Keratinocyte (primary cell): Measurements from ENCODE around the gene ZNF423. TPM values are rescaled to one million over a fixed set of nuclear protein-coding genes. Genes with fewer than 3 reads are reported as not detected.

ENCODE experiments used
- DNase-seq: peaks from one replicate; pipeline ENCODE4 v3.0.0-alpha.2; 2011; ENCODE audit warnings: low read depth, missing footprints, low spot score
- FAIRE-seq: peaks from 2 replicates; lab custom pipeline; 2011; peaks lifted over from hg19 to GRCh38; lab: Jason Lieb, UNC
- H2AFZ ChIP-seq: 2 replicates; pipeline ENCODE4 v1.6.0; 2012; ENCODE audit warnings: low read length, control low read depth, inconsistent platforms; ENCODE audit not compliant: control insufficient read depth
- H3K27ac ChIP-seq: 2 replicates; pipeline ENCODE4 v1.5.1; 2011; ENCODE audit warnings: low read length; ENCODE audit not compliant: control insufficient read depth, insufficient read depth
- H3K27me3 ChIP-seq: 3 replicates; pipeline ENCODE4 v1.6.0; 2011; ENCODE audit warnings: low read length; ENCODE audit not compliant: control insufficient read depth, insufficient read depth; ENCODE audit errors: extremely low read depth
- H3K36me3 ChIP-seq, 2 experiments: 2 replicates in 1 of 2; 3 replicates in 1 of 2; pipeline ENCODE4 v1.5.1; 2011; ENCODE audit warnings: low read length in 2 of 2, mild to moderate bottlenecking in 1 of 2; ENCODE audit not compliant: control insufficient read depth in 2 of 2, insufficient read depth in 2 of 2; ENCODE audit errors: extremely low read depth in 1 of 2
- H3K4me1 ChIP-seq: 3 replicates; pipeline ENCODE4 v1.5.1; 2011; ENCODE audit warnings: low read length; ENCODE audit not compliant: control insufficient read depth, insufficient read depth; ENCODE audit errors: extremely low read depth
- H3K4me2 ChIP-seq: 3 replicates; pipeline ENCODE4 v1.6.0; 2011; ENCODE audit warnings: low read depth, low read length; ENCODE audit not compliant: control insufficient read depth, insufficient read depth; ENCODE audit errors: extremely low read depth
- H3K4me3 ChIP-seq, 3 experiments: fragments of 200-600 bp in 1 of 3; sonication (generic) in 1 of 3; 2 replicates in 2 of 3; 3 replicates in 1 of 3; pipeline ENCODE4 v1.5.1; 2011 to 2016; ENCODE audit warnings: low read length in 3 of 3, mild to moderate bottlenecking in 3 of 3, control low read depth in 2 of 3, inconsistent platforms in 1 of 3, low read depth in 1 of 3, mixed read lengths in 1 of 3, mixed run types in 1 of 3, moderate library complexity in 1 of 3; ENCODE audit not compliant: control insufficient read depth in 2 of 3, insufficient read depth in 2 of 3; ENCODE audit errors: extremely low read depth in 1 of 3
- H3K79me2 ChIP-seq: 2 replicates; pipeline ENCODE4 v1.6.0; 2012; ENCODE audit warnings: low read length; ENCODE audit not compliant: control insufficient read depth, insufficient read depth
- H3K9ac ChIP-seq: 3 replicates; pipeline ENCODE4 v1.6.0; 2011; ENCODE audit warnings: low read length; ENCODE audit not compliant: control insufficient read depth, insufficient read depth; ENCODE audit errors: extremely low read depth
- H3K9me1 ChIP-seq: 3 replicates; pipeline ENCODE4 v1.6.0; 2011; ENCODE audit warnings: low read length; ENCODE audit not compliant: control insufficient read depth, insufficient read depth; ENCODE audit errors: extremely low read depth
- H3K9me3 ChIP-seq: 2 replicates; pipeline ENCODE4 v1.5.1; 2012; ENCODE audit warnings: low read depth, low read length; ENCODE audit not compliant: control insufficient read depth
- H4K20me1 ChIP-seq: 3 replicates; pipeline ENCODE4 v1.6.0; 2011; ENCODE audit warnings: low read length; ENCODE audit not compliant: control insufficient read depth, insufficient read depth; ENCODE audit errors: extremely low read depth
- CTCF ChIP-seq, 3 experiments: IDR thresholded peaks in 1 of 3; conservative IDR thresholded peaks in 1 of 3; optimal IDR thresholded peaks in 1 of 3; 2 replicates in 2 of 3; 3 replicates in 1 of 3; pipeline versions ENCODE3 to v1.5.1; 2011; ENCODE audit warnings: low read length in 3 of 3, mild to moderate bottlenecking in 3 of 3, moderate library complexity in 2 of 3, control low read depth in 1 of 3, inconsistent platforms in 1 of 3; ENCODE audit not compliant: insufficient read depth in 2 of 3; ENCODE audit errors: extremely low read depth in 1 of 3
- EZH2 ChIP-seq: IDR thresholded peaks from one replicate; pipeline ENCODE4 v1.6.1; 2012; ENCODE audit warnings: inconsistent platforms, mild to moderate bottlenecking, low read length, moderate library complexity
- dilution Hi-C: fragments of 300-500 bp; cut with MboI; formaldehyde crosslinking; loops from one replicate; pipeline ENCODE4 v1.7.0; 2020; ENCODE audit warnings: low sequenced_read_pairs; ENCODE audit not compliant: extremely low pct_ligation_motif_present
- polyA plus RNA-seq, 5 experiments: library from polyadenylated mRNA; depleted of rRNA in 3 of 5; stranded (reverse) in 3 of 5; stranded (forward) in 1 of 5; unstranded in 1 of 5; fragments of >200 nt; gene quantifications; 1 replicate in 1 of 5; 2 replicates in 3 of 5; 3 replicates in 1 of 5; pipeline versions ENCODE4 v1.2.1 to v1.2.3, GENCODE V29; 2011 to 2012; ENCODE audit warnings: missing spikeins in 2 of 5, low read depth in 1 of 5, low replicate concordance in 1 of 5

Gene ZNF423
- polyA plus RNA-seq, 1 donor (not counting 4 experiments of a cell fraction or from before 2014, with no cell fraction given), result 0.05 TPM

- Histone ChIP-seq H3K9ac (no peak overlapping the region), H3K79me2 (no peaks in the 10 kb centered on the region), H3K4me3 (no peak overlapping the region), H3K36me3 (no peaks in the 10 kb centered on the region), H3K4me2 (no peak overlapping the region), H3K27ac (no peak overlapping the region), H3K4me1 (no peaks in the 10 kb centered on the region), H4K20me1 (no peaks in the 10 kb centered on the region), H2AFZ (no peak overlapping the region), H3K9me1 (no peaks in the 10 kb centered on the region), H3K27me3 (no peaks in the 10 kb centered on the region), H3K9me3 (no peaks in the 10 kb centered on the region)
- no peak for TF ChIP-seq EZH2
- no peak for TF ChIP-seq CTCF (optimal IDR thresholded peaks at IDR 0.05 in 1 of 3, IDR thresholded peaks at IDR 0.05 in 1 of 3, conservative IDR thresholded peaks at IDR 0.05 in 1 of 3; ENCODE audit: extremely low read depth in 1 of 3, insufficient read depth in 2 of 3, low read length in 3 of 3)
- FAIRE-seq, result no peak
- DNase-seq, result no peak
- dilution Hi-C loops, result no loop called here
These were observed 60.4 kb downstream of the ZNF423 start for GRCh38 chr16:49795513-49795912.

DNA sequence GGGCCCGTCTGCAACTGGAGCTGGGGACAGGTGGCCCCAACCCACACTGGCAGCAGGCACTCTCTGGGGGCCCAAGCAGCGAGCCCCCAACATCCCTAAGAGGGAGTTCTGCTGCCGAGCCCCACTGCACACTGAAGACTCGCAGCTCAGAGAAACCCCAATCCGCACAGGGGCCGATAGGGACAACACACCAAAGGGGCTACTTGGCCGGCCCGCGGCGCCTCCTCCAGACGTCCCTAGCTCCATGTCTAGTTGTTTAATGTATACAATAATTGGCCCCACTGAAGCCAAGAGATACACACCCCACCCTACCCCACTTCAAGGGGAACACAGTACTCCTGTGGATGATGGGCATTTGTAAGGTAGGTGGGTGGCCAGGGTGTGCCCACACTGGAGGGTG, 62.7 kb downstream of the ZNF423 start:
- no peaks in the 10 kb centered on the region for H3K4me1 ChIP-seq
- H3K27ac ChIP-seq, result no peak overlapping the region
- no peaks in the 10 kb centered on the region for H3K79me2 ChIP-seq
- TF ChIP-seq CTCF (optimal IDR thresholded peaks at IDR 0.05 in 1 of 3, IDR thresholded peaks at IDR 0.05 in 1 of 3, conservative IDR thresholded peaks at IDR 0.05 in 1 of 3; ENCODE audit: extremely low read depth in 1 of 3, insufficient read depth in 2 of 3, low read length in 3 of 3) (no peak), EZH2 (no peak)
- H3K36me3 ChIP-seq, result no peaks in the 10 kb centered on the region
- no peak overlapping the region for H2AFZ ChIP-seq
- dilution Hi-C loops, result no loop called here
- H3K9ac ChIP-seq, result no peak overlapping the region
- no peaks in the 10 kb centered on the region for H3K27me3 ChIP-seq
- H4K20me1 ChIP-seq, result no peaks in the 10 kb centered on the region
- no peak overlapping the region for H3K4me2 ChIP-seq
- H3K4me3 ChIP-seq, result no peak overlapping the region
- H3K9me3 ChIP-seq, result no peaks in the 10 kb centered on the region
- FAIRE-seq (no peak), DNase-seq (no peak)
- no peaks in the 10 kb centered on the region for H3K9me1 ChIP-seq
